Panc1 (cell line): ENCODE data around the gene BCL2. TPM values are rescaled to one million over a fixed set of nuclear protein-coding genes. Genes with fewer than 3 reads are reported as not detected.

Experiments
- ATAC-seq: fragments of 200-7000 bp; cut with Tn5 transposase; 2 replicates; pipeline ENCODE4 v1.9.1; 2020; ENCODE audit warnings: mild to moderate bottlenecking, moderate library complexity
- BruUV-seq: library from RNA; stranded (reverse); fragments of 400-500 nt; replicated peaks from 2 replicates; lab custom pipeline; 2021; lab: Mats Ljungman, UMichigan
- CTCF ChIA-PET: fragments of 300-600 bp; sonication (Branson Sonifier 250); formaldehyde crosslinking; loops from one replicate; lab custom pipeline; 2022; ENCODE audit warnings: antibody characterized with exemption; lab: Charles Lee
- POLR2A ChIA-PET: fragments of 300-600 bp; sonication (Branson Sonifier 250); formaldehyde crosslinking; loops from one replicate; lab custom pipeline; 2022; ENCODE audit warnings: antibody characterized with exemption; lab: Charles Lee
- DNase-seq: peaks from one replicate; pipeline ENCODE4 v3.0.0-alpha.2; 2010; ENCODE audit warnings: low read depth, low spot score
- H3K27ac ChIP-seq: 2 replicates; pipeline ENCODE4 v1.5.1; 2011; ENCODE audit warnings: mild to moderate bottlenecking, low read length, inconsistent platforms
- H3K27me3 ChIP-seq: fragments of 200-500 bp; sonication (Bioruptor generic); 2 replicates; pipeline ENCODE4 v1.6.0; 2014; ENCODE audit warnings: low read length, inconsistent platforms; ENCODE audit not compliant: control insufficient read depth, insufficient read depth
- H3K36me3 ChIP-seq: fragments of 200-500 bp; sonication (Bioruptor generic); 2 replicates; pipeline ENCODE4 v1.5.1; 2014; ENCODE audit warnings: inconsistent platforms, mild to moderate bottlenecking, low read length, moderate library complexity; ENCODE audit not compliant: control insufficient read depth, insufficient read depth
- H3K4me1 ChIP-seq: 2 replicates; pipeline ENCODE4 v1.5.1; 2011; ENCODE audit warnings: inconsistent platforms, mild to moderate bottlenecking, low read length, moderate library complexity; ENCODE audit not compliant: control insufficient read depth, insufficient read depth
- H3K4me3 ChIP-seq, 2 experiments: 2 replicates each; pipeline ENCODE4 v1.5.1; 2011 to 2012; ENCODE audit warnings: low read depth in 2 of 2, low read length in 2 of 2, mild to moderate bottlenecking in 2 of 2, inconsistent platforms in 1 of 2, moderate library complexity in 1 of 2
- H3K9me3 ChIP-seq: fragments of 200-500 bp; sonication (Bioruptor generic); 2 replicates; pipeline ENCODE4 v1.5.1; 2014; ENCODE audit warnings: low read depth, mild to moderate bottlenecking, inconsistent platforms, low read length, moderate library complexity; ENCODE audit not compliant: control insufficient read depth, insufficient read depth
- POLR2AphosphoS5 ChIP-seq: IDR thresholded peaks from 2 replicates; pipeline ENCODE4 v1.6.1; 2012; ENCODE audit warnings: mild to moderate bottlenecking, low read depth, low read length, moderate library complexity
- SIN3A ChIP-seq: IDR thresholded peaks from 2 replicates; pipeline ENCODE4 v1.6.1; 2012; ENCODE audit warnings: low read depth, mild to moderate bottlenecking, low read length, moderate library complexity, borderline replicate concordance; ENCODE audit not compliant: insufficient read depth
- TCF7L2 ChIP-seq: IDR thresholded peaks from 2 replicates; pipeline ENCODE4 v1.6.1; 2011; ENCODE audit warnings: mild to moderate bottlenecking, low read depth, low read length, inconsistent platforms
- in situ Hi-C: cut with HindIII; loops from 2 replicates; pipeline ENCODE4 v1.10.0; 2016; ENCODE audit warnings: low sequenced_read_pairs, low pct_unique_long_range_greater_than_20kb
- intact Hi-C: fragments of 100-400 bp; cut with micrococcal nuclease; formaldehyde crosslinking; loops from one replicate; pipeline ENCODE4 v1.10.0; 2022; ENCODE audit not compliant: unreplicated experiment
- total RNA-seq: library from RNA; stranded (reverse); gene quantifications from one replicate; pipeline ENCODE4 v1.2.1, GENCODE V29; 2021; ENCODE audit not compliant: unreplicated experiment
- TF ChIP-seq, protein P1 (sequence below), 2 experiments: IDR thresholded peaks; 2 replicates each; pipeline ENCODE4 v1.6.1; 2011 to 2012; ENCODE audit warnings: low read depth in 2 of 2, control low read depth in 1 of 2, low read length in 1 of 2, mild to moderate bottlenecking in 1 of 2, moderate library complexity in 1 of 2; ENCODE audit not compliant: insufficient read depth in 1 of 2
- TF ChIP-seq, protein P2 (sequence below): fragments of 450-650 bp; IDR thresholded peaks from 2 replicates; pipeline ENCODE4 v1.5.1; 2017; ENCODE audit warnings: mild to moderate bottlenecking

BCL2 gene
- total RNA-seq, 1 experiment from 2014 or later = 0.72 TPM

DNA sequence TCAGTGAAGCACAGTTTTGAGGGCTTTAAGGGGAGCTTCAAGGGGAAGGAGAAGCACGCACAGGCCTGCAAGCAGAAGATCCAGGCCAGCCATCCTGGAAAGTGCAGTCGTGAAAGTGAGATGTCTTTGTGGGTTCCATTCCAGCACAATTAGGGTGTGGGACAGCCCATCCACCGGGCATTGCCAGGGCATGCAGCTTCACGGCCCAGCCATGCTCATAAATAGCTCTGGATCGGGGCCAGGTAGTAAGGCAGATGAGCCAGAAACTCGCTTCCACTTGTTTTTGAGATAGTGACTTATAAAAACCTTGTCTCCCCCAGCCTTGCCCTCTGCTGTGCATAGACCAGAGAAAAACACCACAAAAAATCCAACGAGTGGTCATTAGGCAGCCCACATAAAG, 26.5 kb upstream of the BCL2 start:
- Histone ChIP-seq H3K36me3 (peaks cover 4% of the 10 kb centered on the region; the same call in 1 of the 2 replicates), H3K4me3 (no peak overlapping the region), H3K9me3 (no peaks in the 10 kb centered on the region), H3K4me1 (no peaks in the 10 kb centered on the region), H3K27ac (no peak overlapping the region), H3K27me3 (no peaks in the 10 kb centered on the region)
- TF ChIP-seq SIN3A (no peak), POLR2AphosphoS5 (no peak), TCF7L2 (no peak)
- TF ChIP-seq, protein P1, sequence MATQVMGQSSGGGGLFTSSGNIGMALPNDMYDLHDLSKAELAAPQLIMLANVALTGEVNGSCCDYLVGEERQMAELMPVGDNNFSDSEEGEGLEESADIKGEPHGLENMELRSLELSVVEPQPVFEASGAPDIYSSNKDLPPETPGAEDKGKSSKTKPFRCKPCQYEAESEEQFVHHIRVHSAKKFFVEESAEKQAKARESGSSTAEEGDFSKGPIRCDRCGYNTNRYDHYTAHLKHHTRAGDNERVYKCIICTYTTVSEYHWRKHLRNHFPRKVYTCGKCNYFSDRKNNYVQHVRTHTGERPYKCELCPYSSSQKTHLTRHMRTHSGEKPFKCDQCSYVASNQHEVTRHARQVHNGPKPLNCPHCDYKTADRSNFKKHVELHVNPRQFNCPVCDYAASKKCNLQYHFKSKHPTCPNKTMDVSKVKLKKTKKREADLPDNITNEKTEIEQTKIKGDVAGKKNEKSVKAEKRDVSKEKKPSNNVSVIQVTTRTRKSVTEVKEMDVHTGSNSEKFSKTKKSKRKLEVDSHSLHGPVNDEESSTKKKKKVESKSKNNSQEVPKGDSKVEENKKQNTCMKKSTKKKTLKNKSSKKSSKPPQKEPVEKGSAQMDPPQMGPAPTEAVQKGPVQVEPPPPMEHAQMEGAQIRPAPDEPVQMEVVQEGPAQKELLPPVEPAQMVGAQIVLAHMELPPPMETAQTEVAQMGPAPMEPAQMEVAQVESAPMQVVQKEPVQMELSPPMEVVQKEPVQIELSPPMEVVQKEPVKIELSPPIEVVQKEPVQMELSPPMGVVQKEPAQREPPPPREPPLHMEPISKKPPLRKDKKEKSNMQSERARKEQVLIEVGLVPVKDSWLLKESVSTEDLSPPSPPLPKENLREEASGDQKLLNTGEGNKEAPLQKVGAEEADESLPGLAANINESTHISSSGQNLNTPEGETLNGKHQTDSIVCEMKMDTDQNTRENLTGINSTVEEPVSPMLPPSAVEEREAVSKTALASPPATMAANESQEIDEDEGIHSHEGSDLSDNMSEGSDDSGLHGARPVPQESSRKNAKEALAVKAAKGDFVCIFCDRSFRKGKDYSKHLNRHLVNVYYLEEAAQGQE (IDR thresholded peaks at IDR 0.05; ENCODE audit: insufficient read depth in 1 of 2, low read depth in 2 of 2, low read length in 1 of 2) = no peak
- TF ChIP-seq, protein P2, sequence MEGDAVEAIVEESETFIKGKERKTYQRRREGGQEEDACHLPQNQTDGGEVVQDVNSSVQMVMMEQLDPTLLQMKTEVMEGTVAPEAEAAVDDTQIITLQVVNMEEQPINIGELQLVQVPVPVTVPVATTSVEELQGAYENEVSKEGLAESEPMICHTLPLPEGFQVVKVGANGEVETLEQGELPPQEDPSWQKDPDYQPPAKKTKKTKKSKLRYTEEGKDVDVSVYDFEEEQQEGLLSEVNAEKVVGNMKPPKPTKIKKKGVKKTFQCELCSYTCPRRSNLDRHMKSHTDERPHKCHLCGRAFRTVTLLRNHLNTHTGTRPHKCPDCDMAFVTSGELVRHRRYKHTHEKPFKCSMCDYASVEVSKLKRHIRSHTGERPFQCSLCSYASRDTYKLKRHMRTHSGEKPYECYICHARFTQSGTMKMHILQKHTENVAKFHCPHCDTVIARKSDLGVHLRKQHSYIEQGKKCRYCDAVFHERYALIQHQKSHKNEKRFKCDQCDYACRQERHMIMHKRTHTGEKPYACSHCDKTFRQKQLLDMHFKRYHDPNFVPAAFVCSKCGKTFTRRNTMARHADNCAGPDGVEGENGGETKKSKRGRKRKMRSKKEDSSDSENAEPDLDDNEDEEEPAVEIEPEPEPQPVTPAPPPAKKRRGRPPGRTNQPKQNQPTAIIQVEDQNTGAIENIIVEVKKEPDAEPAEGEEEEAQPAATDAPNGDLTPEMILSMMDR = no peak
- BruUV-seq = no TSS peak
- no peak for DNase-seq
- intact Hi-C loops = no loop called here
- CTCF ChIA-PET = no interaction called here
- POLR2A ChIA-PET = no interaction called here
- in situ Hi-C loops = no loop called here
- no peak for ATAC-seq

DNA sequence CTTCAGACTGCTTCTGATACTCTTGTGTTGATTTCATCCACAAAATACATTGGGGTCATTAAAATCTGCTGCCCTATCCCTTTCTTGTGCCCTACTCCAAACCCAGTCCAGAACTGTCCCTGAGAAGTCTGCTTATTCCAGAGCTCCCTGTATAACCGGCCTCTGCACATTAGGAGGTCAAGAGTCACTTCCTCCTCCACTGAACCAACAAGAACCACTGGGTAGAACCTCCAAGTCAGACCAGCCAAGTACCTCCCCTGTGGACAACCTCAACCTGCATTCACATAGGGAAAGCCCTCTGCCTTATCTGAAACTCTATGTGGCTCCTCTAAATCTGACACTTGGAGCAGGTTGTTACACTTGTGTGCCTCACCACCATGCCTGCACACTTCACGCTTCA, 25.3 kb upstream of the BCL2 start:
- in situ Hi-C loops (no loop called here), intact Hi-C loops (no loop called here)
- Histone ChIP-seq H3K9me3 (no peaks in the 10 kb centered on the region), H3K36me3 (peaks cover 2% of the 10 kb centered on the region; the same call in 1 of the 2 replicates), H3K27ac (no peak overlapping the region), H3K4me1 (no peaks in the 10 kb centered on the region), H3K27me3 (no peaks in the 10 kb centered on the region), H3K4me3 (no peak overlapping the region)
- POLR2A ChIA-PET = no interaction called here
- no TSS peak for BruUV-seq
- DNase-seq = no peak
- no peak for ATAC-seq
- CTCF ChIA-PET = interaction anchor here (0.7 kb wide), 1 partner anchor 94 kb away, joined by 3 read pairs; no protein-coding TSS in a partner anchor
- TF ChIP-seq SIN3A (no peak), POLR2AphosphoS5 (no peak), TCF7L2 (no peak)
- TF ChIP-seq, protein P1 (IDR thresholded peaks at IDR 0.05; ENCODE audit: insufficient read depth in 1 of 2, low read depth in 2 of 2, low read length in 1 of 2) = no peak
- TF ChIP-seq, protein P2 = no peak
